DND-41 (cell line): ENCODE measurements around the gene CCSER2.
"Not testable (repeated sequence)": the region's sequence is repeated elsewhere in the genome, so short reads cannot be mapped to it uniquely, and the experiment has no call there.

Experiments
- CTCF ChIP-seq: IDR thresholded peaks from 2 replicates; pipeline ENCODE4 v1.5.1; 2012; ENCODE audit warnings: borderline replicate concordance, low read length, moderate library complexity, mild to moderate bottlenecking; ENCODE audit not compliant: poor library complexity, severe bottlenecking; ENCODE audit errors: extremely low read depth
- EZH2 ChIP-seq: IDR thresholded peaks from 3 replicates; pipeline ENCODE4 v1.6.1; 2012; ENCODE audit warnings: borderline replicate concordance, low read depth, mild to moderate bottlenecking, moderate library complexity, low read length, inconsistent platforms; ENCODE audit not compliant: severe bottlenecking

- not testable (repeated sequence) for TF ChIP-seq CTCF, EZH2
Measured at GRCh38 chr10:84279876-84280475, 48.4 kb upstream of the CCSER2 start.
